Vagina (tissue), 2 donors: Measurements from ENCODE around the gene CNPY3. TPM values are rescaled to one million over a fixed set of nuclear protein-coding genes. Genes with fewer than 3 reads are reported as not detected.

Source experiments
- DNase-seq, 2 donors: peaks; one replicate each; pipeline ENCODE4 v3.0.0-alpha.2; 2017; ENCODE audit errors: extremely low spot score in 2 of 2
- H3K27ac ChIP-seq: fragments of 200-600 bp; sonication (generic); one replicate; pipeline ENCODE4 v1.5.1; 2019
- H3K27me3 ChIP-seq: fragments of 200-600 bp; sonication (generic); one replicate; pipeline ENCODE4 v1.5.1; 2019
- H3K36me3 ChIP-seq, 2 donors: fragments of 200-600 bp; sonication (generic); one replicate each; pipeline ENCODE4 v1.5.1; 2017 to 2019
- H3K4me1 ChIP-seq: fragments of 200-600 bp; sonication (generic); one replicate; pipeline ENCODE4 v1.5.1; 2019
- H3K4me3 ChIP-seq, 2 donors: fragments of 200-600 bp; sonication (generic); 1 replicate in 1 of 2; 2 replicates in 1 of 2; pipeline ENCODE4 v1.5.1; 2016 to 2019
- H3K9me3 ChIP-seq: fragments of 200-600 bp; sonication (generic); one replicate; pipeline ENCODE4 v1.5.1; 2019
- POLR2A ChIP-seq, 2 donors: fragments of 450-650 bp; IDR thresholded peaks; one replicate each; pipeline ENCODE4 v1.6.1; 2017; ENCODE audit warnings: antibody characterized with exemption in 2 of 2, mild to moderate bottlenecking in 2 of 2, moderate library complexity in 2 of 2
- POLR2AphosphoS5 ChIP-seq, 2 donors: sonication (generic); formaldehyde crosslinking; IDR thresholded peaks; one replicate each; pipeline ENCODE4 v1.9.0; 2017; ENCODE audit warnings: antibody characterized with exemption in 2 of 2, mild to moderate bottlenecking in 2 of 2, low read depth in 1 of 2; ENCODE audit not compliant: insufficient read depth in 1 of 2
- intact Hi-C: fragments of 100-400 bp; cut with DNase I; formaldehyde crosslinking; loops from one replicate; pipeline ENCODE4 v1.15.1; 2023
- total RNA-seq: library from RNA; depleted of rRNA; stranded (reverse); fragments of >200 nt; gene quantifications from one replicate; pipeline ENCODE4 v1.2.3, GENCODE V29; 2016
- TF ChIP-seq, protein P1 (sequence below), 3 experiments: fragments of 450-650 bp in 2 of 3; fragments of 200-600 bp in 1 of 3; sonication (generic) in 1 of 3; IDR thresholded peaks; one replicate each; pipeline ENCODE4 v1.5.1; 2017 to 2019; ENCODE audit warnings: antibody characterized with exemption in 3 of 3, mild to moderate bottlenecking in 2 of 3, moderate library complexity in 2 of 3

CNPY3 gene
- total RNA-seq, 1 donor from 2014 or later = 30.2 TPM

DNA sequence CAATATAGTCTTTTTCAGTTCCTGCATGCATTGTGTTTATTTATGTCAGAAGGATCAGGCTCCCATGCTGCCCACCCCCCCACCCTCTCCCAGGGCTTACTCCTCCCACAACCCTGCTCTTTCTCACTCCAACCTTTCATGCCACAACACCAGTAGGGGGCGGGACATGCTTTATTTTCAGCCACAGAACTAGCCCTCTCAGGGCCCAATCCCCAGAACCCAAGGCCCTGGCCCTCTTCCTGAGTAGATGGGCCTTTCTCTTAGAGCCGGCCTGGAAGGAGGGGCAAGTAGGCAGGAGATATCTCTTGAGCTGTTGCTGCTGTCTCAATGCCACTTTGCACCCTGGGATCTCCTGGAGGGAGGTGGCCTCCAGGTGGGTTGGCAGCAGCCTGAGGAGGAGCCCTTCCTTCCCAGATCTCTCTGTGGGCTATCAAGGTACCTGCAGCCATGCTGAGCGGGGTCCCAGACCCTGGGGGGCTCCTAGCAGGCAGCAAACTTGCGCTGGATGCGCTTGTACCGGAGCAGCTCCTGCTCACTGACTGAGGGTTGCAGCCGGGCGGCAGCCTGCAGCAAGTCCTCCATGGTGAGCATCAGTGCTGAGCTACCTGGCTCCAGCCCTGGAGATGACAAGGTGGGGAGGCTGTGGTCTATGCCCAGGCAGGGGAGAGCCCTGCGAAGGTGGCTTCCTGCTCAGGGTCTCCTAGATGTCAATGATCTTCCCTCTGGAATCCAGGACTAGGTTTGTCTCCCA, 34.8 kb downstream of the CNPY3 start:
- intact Hi-C loops = no loop called here
- no peak for DNase-seq
- Histone ChIP-seq H3K9me3 (no peaks in the 10 kb centered on the region), H3K27me3 (no peaks in the 10 kb centered on the region), H3K4me3 (no peak overlapping the region), H3K4me1 (peaks cover 14% of the 10 kb centered on the region), H3K36me3 (peaks cover 0 to 30% of the 10 kb centered on the region in 2 donors), H3K27ac (no peak overlapping the region)
- TF ChIP-seq POLR2AphosphoS5 (IDR thresholded peaks at IDR 0.05; ENCODE audit: insufficient read depth in 1 of 2, low read depth in 1 of 2) (no peak), POLR2A (IDR thresholded peaks at IDR 0.05) (no peak)
- TF ChIP-seq, protein P1, sequence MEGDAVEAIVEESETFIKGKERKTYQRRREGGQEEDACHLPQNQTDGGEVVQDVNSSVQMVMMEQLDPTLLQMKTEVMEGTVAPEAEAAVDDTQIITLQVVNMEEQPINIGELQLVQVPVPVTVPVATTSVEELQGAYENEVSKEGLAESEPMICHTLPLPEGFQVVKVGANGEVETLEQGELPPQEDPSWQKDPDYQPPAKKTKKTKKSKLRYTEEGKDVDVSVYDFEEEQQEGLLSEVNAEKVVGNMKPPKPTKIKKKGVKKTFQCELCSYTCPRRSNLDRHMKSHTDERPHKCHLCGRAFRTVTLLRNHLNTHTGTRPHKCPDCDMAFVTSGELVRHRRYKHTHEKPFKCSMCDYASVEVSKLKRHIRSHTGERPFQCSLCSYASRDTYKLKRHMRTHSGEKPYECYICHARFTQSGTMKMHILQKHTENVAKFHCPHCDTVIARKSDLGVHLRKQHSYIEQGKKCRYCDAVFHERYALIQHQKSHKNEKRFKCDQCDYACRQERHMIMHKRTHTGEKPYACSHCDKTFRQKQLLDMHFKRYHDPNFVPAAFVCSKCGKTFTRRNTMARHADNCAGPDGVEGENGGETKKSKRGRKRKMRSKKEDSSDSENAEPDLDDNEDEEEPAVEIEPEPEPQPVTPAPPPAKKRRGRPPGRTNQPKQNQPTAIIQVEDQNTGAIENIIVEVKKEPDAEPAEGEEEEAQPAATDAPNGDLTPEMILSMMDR (IDR thresholded peaks at IDR 0.05) = no peak

DNA sequence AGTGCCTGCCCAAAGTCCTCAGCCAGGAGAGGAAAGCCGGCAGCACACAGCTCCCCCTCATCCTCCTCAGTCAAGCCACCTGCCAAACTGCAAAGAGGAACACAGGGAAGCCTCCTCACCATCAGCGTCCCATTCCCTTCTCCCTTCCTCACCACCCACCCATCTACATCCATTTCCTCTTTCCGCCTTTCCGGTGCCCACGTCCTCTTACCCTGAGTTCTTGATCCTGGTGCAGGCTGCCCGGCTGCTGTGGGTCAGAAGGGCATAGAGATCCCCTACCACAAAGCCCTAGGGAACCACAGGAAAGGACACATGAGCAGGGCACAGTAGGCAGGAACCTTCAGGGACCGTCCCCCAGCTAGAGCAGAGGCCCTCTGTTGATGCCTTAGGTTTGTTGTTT, 37.3 kb downstream of the CNPY3 start:
- DNase-seq = no peak
- no peak overlapping the region for H3K4me3 ChIP-seq
- no peaks in the 10 kb centered on the region for H3K27me3 ChIP-seq
- intact Hi-C loops = no loop called here
- TF ChIP-seq, protein P1 (IDR thresholded peaks at IDR 0.05) = no peak
- no peak for TF ChIP-seq POLR2AphosphoS5 (IDR thresholded peaks at IDR 0.05; ENCODE audit: insufficient read depth in 1 of 2, low read depth in 1 of 2)
- no peak for TF ChIP-seq POLR2A (IDR thresholded peaks at IDR 0.05)
- H3K9me3 ChIP-seq = no peaks in the 10 kb centered on the region
- no peaks in the 10 kb centered on the region for H3K4me1 ChIP-seq
- H3K36me3 ChIP-seq = peaks cover 0 to 36% of the 10 kb centered on the region in 2 donors
- no peak overlapping the region for H3K27ac ChIP-seq

DNA sequence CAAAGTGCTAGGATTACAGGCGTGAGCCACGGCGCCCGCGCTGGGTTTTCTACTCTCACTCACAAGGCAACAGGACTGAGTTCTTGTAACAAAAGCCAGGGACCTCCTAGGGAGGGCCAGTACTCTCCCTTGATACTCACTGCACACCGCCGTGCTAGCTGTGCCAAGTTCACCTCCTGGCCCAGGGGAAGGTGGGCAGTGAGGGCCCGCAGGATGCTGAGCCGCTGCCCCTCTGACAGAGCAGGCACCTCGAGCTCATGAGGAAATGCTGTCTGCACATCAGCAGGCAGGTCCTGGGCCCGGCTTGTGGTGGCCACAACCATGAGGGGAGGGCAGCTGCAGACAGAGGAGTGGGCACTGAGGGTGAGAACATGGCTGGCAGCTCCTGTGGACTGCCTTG, 37.9 kb downstream of the CNPY3 start:
- TF ChIP-seq, protein P1 (IDR thresholded peaks at IDR 0.05) = no peak
- TF ChIP-seq POLR2AphosphoS5 (IDR thresholded peaks at IDR 0.05; ENCODE audit: insufficient read depth in 1 of 2, low read depth in 1 of 2) (no peak), POLR2A (IDR thresholded peaks at IDR 0.05) (no peak)
- intact Hi-C loops = no loop called here
- H3K4me1 ChIP-seq = no peaks in the 10 kb centered on the region
- H3K36me3 ChIP-seq = peaks cover 0 to 36% of the 10 kb centered on the region in 2 donors
- H3K27ac ChIP-seq = no peak overlapping the region
- H3K4me3 ChIP-seq = no peak overlapping the region
- no peak for DNase-seq
- H3K9me3 ChIP-seq = no peaks in the 10 kb centered on the region
- H3K27me3 ChIP-seq = no peaks in the 10 kb centered on the region

DNA sequence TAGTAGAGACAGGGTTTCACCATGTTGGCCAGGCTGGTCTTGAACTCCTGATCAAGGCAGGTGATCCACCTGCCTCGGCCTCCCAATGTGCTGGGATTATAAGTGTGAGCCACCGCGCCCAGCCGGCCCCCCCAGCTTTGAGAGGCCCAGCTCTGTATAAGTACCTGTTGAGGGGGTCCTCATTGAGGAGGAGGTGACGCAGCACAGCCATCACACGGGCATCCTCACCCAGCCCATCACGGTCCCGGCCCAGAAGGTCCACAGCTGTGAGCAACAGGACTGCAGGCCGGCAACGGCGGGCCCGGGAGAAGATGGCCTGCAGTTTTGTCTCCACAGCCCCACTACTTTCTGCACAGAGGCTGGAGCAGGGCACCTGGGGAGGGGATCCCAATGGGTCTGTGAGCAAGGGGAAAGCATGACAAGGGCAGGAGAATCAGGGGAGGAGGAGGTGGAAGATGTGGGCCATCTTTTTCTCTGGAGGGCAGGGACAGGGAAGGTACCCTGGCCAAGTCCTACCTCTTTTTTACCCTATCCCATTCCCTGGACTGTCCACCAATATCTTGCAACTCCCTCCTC, 38.9 kb downstream of the CNPY3 start:
- Histone ChIP-seq H3K4me3 (no peak overlapping the region), H3K36me3 (peaks cover 0 to 36% of the 10 kb centered on the region in 2 donors), H3K27ac (no peak overlapping the region), H3K9me3 (no peaks in the 10 kb centered on the region), H3K4me1 (no peaks in the 10 kb centered on the region), H3K27me3 (no peaks in the 10 kb centered on the region)
- no peak for DNase-seq
- intact Hi-C loops = no loop called here
- TF ChIP-seq POLR2AphosphoS5 (IDR thresholded peaks at IDR 0.05; ENCODE audit: insufficient read depth in 1 of 2, low read depth in 1 of 2) (no peak), POLR2A (IDR thresholded peaks at IDR 0.05) (no peak)
- TF ChIP-seq, protein P1 (IDR thresholded peaks at IDR 0.05) = no peak

DNA sequence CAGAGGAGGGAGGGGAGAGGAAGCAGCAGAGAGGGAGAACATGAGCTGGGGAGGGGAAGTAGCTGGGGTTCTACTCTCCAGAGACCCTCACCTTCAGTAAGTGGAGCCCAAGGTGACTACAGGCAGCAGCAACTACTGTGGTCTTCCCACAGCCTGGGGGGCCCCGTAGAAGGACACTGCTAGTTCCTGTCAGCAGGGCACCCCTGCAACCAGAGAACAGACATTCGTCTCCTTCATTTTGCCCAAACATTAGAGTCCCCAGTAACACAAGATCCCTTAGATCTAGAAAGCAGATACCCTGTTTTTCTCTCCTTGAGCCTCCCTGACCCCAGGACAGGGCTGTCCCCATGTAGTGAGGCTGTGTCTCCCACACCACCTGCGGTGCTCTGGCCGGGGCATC, 39.5 kb downstream of the CNPY3 start:
- no peak for DNase-seq
- no peak for TF ChIP-seq POLR2A (IDR thresholded peaks at IDR 0.05)
- no peak for TF ChIP-seq POLR2AphosphoS5 (IDR thresholded peaks at IDR 0.05; ENCODE audit: insufficient read depth in 1 of 2, low read depth in 1 of 2)
- TF ChIP-seq, protein P1 (IDR thresholded peaks at IDR 0.05) = no peak
- Histone ChIP-seq H3K4me1 (no peaks in the 10 kb centered on the region), H3K9me3 (no peaks in the 10 kb centered on the region), H3K27ac (no peak overlapping the region), H3K4me3 (no peak overlapping the region), H3K36me3 (peaks cover 0 to 36% of the 10 kb centered on the region in 2 donors), H3K27me3 (no peaks in the 10 kb centered on the region)
- intact Hi-C loops = no loop called here
